Heart right ventricle (tissue), 16 donors: ENCODE results near the gene ANXA9. TPM values are rescaled to one million over a fixed set of nuclear protein-coding genes. Genes with fewer than 3 reads are reported as not detected.

Experiments
- ATAC-seq, 8 donors: fragments of 200-7000 bp; cut with Tn5 transposase; one replicate each; pipeline ENCODE4 v1.9.1; 2020; ENCODE audit warnings: mild to moderate bottlenecking in 8 of 8, moderate library complexity in 8 of 8, moderate number of reproducible peaks in 1 of 8
- DNase-seq, 2 donors: peaks; one replicate each; pipeline ENCODE4 v3.0.0-alpha.2; 2020
- H3K27ac ChIP-seq, 10 donors: fragments of 200-600 bp; sonication (generic) in 2 of 10; one replicate each; pipeline versions ENCODE4 v1.5.0 to v1.8.0; 2020 to 2022; ENCODE audit warnings: mild to moderate bottlenecking in 3 of 10
- H3K27me3 ChIP-seq, 7 donors: fragments of 200-600 bp; one replicate each; pipeline ENCODE4 v1.8.0; 2021 to 2022; ENCODE audit warnings: mild to moderate bottlenecking in 2 of 7
- H3K36me3 ChIP-seq, 9 donors: fragments of 200-600 bp; sonication (generic) in 1 of 9; one replicate each; pipeline versions ENCODE4 v1.5.0 to v1.8.0; 2020 to 2022; ENCODE audit warnings: mild to moderate bottlenecking in 2 of 9
- H3K4me1 ChIP-seq, 9 donors: fragments of 200-600 bp; sonication (generic) in 1 of 9; one replicate each; pipeline versions ENCODE4 v1.5.0 to v1.8.0; 2020 to 2022; ENCODE audit warnings: mild to moderate bottlenecking in 4 of 9
- H3K4me3 ChIP-seq, 10 donors: fragments of 200-600 bp; sonication (generic) in 2 of 10; one replicate each; pipeline versions ENCODE4 v1.5.0 to v1.8.0; 2020 to 2022; ENCODE audit warnings: mild to moderate bottlenecking in 7 of 10, moderate library complexity in 2 of 10
- H3K9me3 ChIP-seq, 11 donors: fragments of 200-600 bp in 10 of 11; sonication (generic) in 2 of 11; one replicate each; pipeline versions ENCODE4 v1.5.0 to v1.8.0; 2013 to 2022; ENCODE audit warnings: mild to moderate bottlenecking in 2 of 11, control low read depth in 1 of 11, moderate library complexity in 1 of 11
- WGBS, 2 donors: extraction: QIAGEN DNeasy Blood & Tissue Kit; methylation state at CpG; one replicate each; pipeline ENCODE4 v1.1.7; 2013; ENCODE audit warnings: inconsistent platforms in 1 of 2; 5-methylcytosine and 5-hydroxymethylcytosine counted together
- intact Hi-C, 10 donors: fragments of 100-400 bp; cut with DNase I; formaldehyde crosslinking; loops; one replicate each; pipeline versions ENCODE4 v1.11.1 to v1.14.2; 2022
- polyA plus RNA-seq, 2 donors: library from polyadenylated mRNA; stranded (reverse); fragments of 200-250 nt; gene quantifications; one replicate each; pipeline ENCODE4 v1.2.3, GENCODE V29; 2013
- total RNA-seq, 10 donors: library from RNA; stranded (reverse); fragmentation: NEBNext Ultra II Directional in 3 of 10; extraction: Animal tissue kit (Norgen Biotek cat#: 25700) in 3 of 10; gene quantifications; one replicate each; pipeline versions ENCODE4 v1.2.1 to v1.2.4, GENCODE V29; 2021 to 2023
- TF ChIP-seq, protein P1 (sequence below), 9 donors: fragments of 200-600 bp; sonication (generic) in 2 of 9; IDR thresholded peaks; one replicate each; pipeline versions ENCODE4 v1.5.0 to v1.8.0; 2021 to 2022; ENCODE audit warnings: antibody characterized with exemption in 9 of 9, mild to moderate bottlenecking in 5 of 9, moderate library complexity in 1 of 9
- donor health status: Arrhythmogenic right ventricular cardiomyopathy.
- donor health status: ischemic (EF 13 %, LVEDD 7.1; RV severe dilation, severe dysfunction).
- donor health status: healthy with polysubstance abuse.
- donor health status: DM: no; HTN: yes; CAD: no.
- donor health status: DM: no; HTN: no; CAD: no.
- donor health status: ischemic (EF 25% LVEDD 6.9; RV normal size, moderate dysfunction).
- donor health status: ischemic (EF 25% LVEDD 5.7; RV mildly dilated, moderate dysfunction).
- donor health status: healthy.
- donor health status: DM: yes; HTN: yes; CAD: no.
- donor health status: Ischemic cardiomyopathy.
- donor health status: ischemic (EF 35%, LVEDD 5.7; RV mildly dilated, moderate dysfunction).
- donor health status: nonischemic (EF 11% LVEDD 7.7; RV severe dilation, severe dysfunction).
- donor health status: DM: yes; HTN: yes; CAD: no.
- donor health status: PGD.
- donor health status: ischemic (EF 29% LVEDD 5.4; RV normal size, mild dysfunction).
- donor health status: nonischemic (EF 23%, LVEDD 6.1; RV moderate dilation, normal function).

Gene ANXA9
- total and polyA plus RNA-seq, 12 donors = 0.06 to 0.36 (median 0.17) TPM; not detected in 6

DNA sequence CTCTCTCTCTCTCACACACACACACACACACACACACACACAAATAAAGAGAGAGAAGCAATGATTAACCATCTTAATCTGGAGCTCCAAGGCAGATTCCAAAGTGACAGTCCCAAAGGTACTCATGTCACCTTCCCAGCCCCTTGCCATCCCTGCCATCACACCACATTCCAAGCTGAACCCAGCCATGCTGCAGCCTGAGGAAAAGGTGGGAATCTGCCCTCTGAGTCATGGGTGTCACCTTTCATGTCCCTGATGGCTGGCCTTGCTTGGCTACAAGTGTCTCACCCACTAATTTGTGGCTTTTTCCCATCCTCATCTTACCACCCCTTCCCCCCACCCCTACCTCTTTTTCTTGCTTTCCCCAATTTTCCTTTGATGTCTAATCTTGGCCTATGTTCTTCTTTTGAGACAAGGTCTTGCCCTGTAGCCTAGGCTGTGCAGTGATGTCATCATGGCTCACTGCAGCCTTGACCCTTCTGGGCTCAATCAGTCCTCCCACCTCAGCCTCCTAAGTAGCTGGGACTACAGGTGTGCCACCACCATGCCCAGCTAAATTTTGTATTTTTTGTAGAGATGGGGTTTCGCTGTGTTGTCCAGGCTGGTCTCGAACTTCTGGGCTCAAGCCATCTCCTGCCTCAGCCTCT, 3.2 kb downstream of the ANXA9 start:
- Histone ChIP-seq H3K4me1 (no peaks in the 10 kb centered on the region), H3K9me3 (no peaks in the 10 kb centered on the region), H3K27ac (no peak overlapping the region), H3K4me3 (no peak overlapping the region), H3K27me3 (no peaks in the 10 kb centered on the region), H3K36me3 (no peaks in the 10 kb centered on the region)
- 93 to 97% methylated on average over 2 of the region's 2 CpGs for WGBS, 2 donors
- ATAC-seq (no peak), DNase-seq (no peak)
- TF ChIP-seq, protein P1, sequence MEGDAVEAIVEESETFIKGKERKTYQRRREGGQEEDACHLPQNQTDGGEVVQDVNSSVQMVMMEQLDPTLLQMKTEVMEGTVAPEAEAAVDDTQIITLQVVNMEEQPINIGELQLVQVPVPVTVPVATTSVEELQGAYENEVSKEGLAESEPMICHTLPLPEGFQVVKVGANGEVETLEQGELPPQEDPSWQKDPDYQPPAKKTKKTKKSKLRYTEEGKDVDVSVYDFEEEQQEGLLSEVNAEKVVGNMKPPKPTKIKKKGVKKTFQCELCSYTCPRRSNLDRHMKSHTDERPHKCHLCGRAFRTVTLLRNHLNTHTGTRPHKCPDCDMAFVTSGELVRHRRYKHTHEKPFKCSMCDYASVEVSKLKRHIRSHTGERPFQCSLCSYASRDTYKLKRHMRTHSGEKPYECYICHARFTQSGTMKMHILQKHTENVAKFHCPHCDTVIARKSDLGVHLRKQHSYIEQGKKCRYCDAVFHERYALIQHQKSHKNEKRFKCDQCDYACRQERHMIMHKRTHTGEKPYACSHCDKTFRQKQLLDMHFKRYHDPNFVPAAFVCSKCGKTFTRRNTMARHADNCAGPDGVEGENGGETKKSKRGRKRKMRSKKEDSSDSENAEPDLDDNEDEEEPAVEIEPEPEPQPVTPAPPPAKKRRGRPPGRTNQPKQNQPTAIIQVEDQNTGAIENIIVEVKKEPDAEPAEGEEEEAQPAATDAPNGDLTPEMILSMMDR (IDR thresholded peaks at IDR 0.05) = no peak
- intact Hi-C loops = no loop called here

- WGBS, 2 donors = 85 to 91% methylated on average over 7 of the region's 7 CpGs
- no peak for ATAC-seq
- TF ChIP-seq, protein P1 (IDR thresholded peaks at IDR 0.05) = no peak
- Histone ChIP-seq H3K4me3 (no peak overlapping the region), H3K27me3 (no peaks in the 10 kb centered on the region), H3K36me3 (no peaks in the 10 kb centered on the region), H3K9me3 (no peaks in the 10 kb centered on the region), H3K27ac (no peak overlapping the region), H3K4me1 (no peaks in the 10 kb centered on the region)
- no peak for DNase-seq
- intact Hi-C loops = no loop called here
Observed at GRCh38 chr1:150987924-150988323, 5.8 kb downstream of the ANXA9 start.

DNA sequence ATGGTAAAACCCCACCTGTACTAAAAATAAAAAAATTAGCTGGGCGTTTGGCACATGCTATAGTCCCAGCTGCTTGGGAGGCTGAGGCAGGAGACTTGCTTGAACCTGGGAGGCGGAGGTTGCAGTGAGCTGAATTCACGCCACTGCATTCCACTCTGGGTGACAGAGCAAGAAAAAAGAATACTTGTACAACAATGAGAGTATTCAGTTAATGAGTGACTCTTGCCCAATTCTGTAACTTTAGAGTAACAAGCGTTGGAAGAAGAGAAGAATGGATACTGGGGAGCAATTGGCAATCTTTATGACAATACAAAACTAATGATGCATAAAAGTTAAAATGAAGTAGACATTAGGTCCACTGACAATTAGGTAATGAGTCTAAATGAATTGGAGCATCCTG, 10.5 kb downstream of the ANXA9 start:
- Histone ChIP-seq H3K9me3 (no peaks in the 10 kb centered on the region), H3K27ac (no peak overlapping the region), H3K4me3 (no peak overlapping the region), H3K36me3 (peaks cover 0 to 13% (median 10%) of the 10 kb centered on the region in 9 donors), H3K27me3 (no peaks in the 10 kb centered on the region), H3K4me1 (peaks cover 0 to 21% (median 11%) of the 10 kb centered on the region in 9 donors)
- 66 to 80% methylated on average over 4 of the region's 4 CpGs for WGBS, 2 donors
- ATAC-seq (no peak), DNase-seq (no peak)
- TF ChIP-seq, protein P1 (IDR thresholded peaks at IDR 0.05) = no peak
- intact Hi-C loops = no loop called here

DNA sequence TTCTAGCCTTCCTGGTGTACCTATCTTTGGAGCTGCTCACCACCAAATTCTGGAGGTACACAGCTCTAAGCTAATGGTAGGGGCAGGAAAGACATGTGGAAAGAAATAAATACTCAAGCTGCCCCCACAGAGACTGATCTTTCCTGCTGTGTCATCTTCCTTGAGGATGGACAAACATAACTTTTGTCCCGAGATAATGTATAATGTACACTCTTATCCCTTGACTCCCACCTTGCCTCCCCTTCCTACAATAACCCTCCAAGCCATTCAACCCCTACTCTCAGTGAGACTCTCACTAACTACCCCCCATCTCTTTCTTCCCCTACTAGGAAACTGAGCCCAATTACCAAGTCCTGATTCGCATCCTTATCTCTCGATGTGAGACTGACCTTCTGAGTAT, 12.2 kb downstream of the ANXA9 start:
- TF ChIP-seq, protein P1 (IDR thresholded peaks at IDR 0.05) = no peak
- Histone ChIP-seq H3K9me3 (no peaks in the 10 kb centered on the region), H3K4me1 (peaks cover 0 to 21% (median 12%) of the 10 kb centered on the region in 9 donors), H3K36me3 (peaks cover 0 to 29% (median 26%) of the 10 kb centered on the region in 9 donors), H3K27me3 (no peaks in the 10 kb centered on the region), H3K4me3 (no peak overlapping the region), H3K27ac (no peak overlapping the region)
- ATAC-seq (no peak), DNase-seq (no peak)
- WGBS, 2 donors = 71 to 75% methylated on average over 3 of the region's 3 CpGs
- intact Hi-C loops = no loop called here
